ENCODE data around the gene VSNL1. TPM values are rescaled to one million over a fixed set of nuclear protein-coding genes. Genes with fewer than 3 reads are reported as not detected.

VSNL1 gene
- total RNA-seq, 1 experiment from 2014 or later: 9.9 TPM

DNA sequence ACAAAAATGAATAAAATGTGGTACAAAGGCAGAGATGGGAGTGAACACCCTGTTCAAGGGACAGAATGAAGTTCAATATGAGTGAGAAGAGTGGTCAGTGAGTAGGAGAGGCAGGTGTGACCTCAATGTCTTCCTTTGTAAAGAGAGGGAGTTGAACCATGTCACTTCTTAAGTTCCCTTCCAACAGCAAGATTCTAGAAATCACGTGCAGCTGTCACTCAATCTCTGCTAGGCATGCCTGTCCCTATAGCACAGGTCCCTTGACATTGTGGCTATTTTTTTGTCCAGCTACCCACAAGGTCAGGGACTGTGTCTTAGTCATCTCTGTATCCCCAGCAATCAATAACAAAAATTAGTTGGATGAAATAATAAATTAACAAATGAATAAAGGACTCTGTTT is 66.9 kb downstream of the VSNL1 start:
- no peak overlapping the region for H4K91ac ChIP-seq (ENCODE audit: insufficient read length, low read depth, low read length)
- H3K9ac ChIP-seq (ENCODE audit: extremely low read depth, insufficient read length, low read length): no peak overlapping the region
- H3K36me3 Mint-ChIP-seq (ENCODE audit: insufficient read depth in 1 of 3, low read depth in 3 of 3): peaks cover 5 to 15% (median 6%) of the 10 kb centered on the region in 3 experiments; a peak in 6 of 7 replicates
- no peaks in the 10 kb centered on the region for H3K23me2 ChIP-seq (ENCODE audit: insufficient read length, low read depth, low read length, poor library complexity, severe bottlenecking)
- no peak overlapping the region for H4K5ac ChIP-seq (ENCODE audit: insufficient read length, low read depth, low read length)
- H3T11ph ChIP-seq (ENCODE audit: low read length): no peak overlapping the region
- no peak overlapping the region for H3K4me3 Mint-ChIP-seq
- no peak overlapping the region for H3K56ac ChIP-seq (ENCODE audit: insufficient read length, low read depth, low read length)
- H2BK12ac ChIP-seq (ENCODE audit: insufficient read length, low read depth, low read length): no peak overlapping the region
- no peaks in the 10 kb centered on the region for H3K9me3 ChIP-seq (ENCODE audit: control insufficient read depth, low read depth, low read length)
- H3K4me2 ChIP-seq (ENCODE audit: insufficient read depth, insufficient read length, low read length): no peak overlapping the region
- no peaks in the 10 kb centered on the region for H3K79me1 ChIP-seq (ENCODE audit: insufficient read depth, low read depth, low read length, poor library complexity, severe bottlenecking)
- DNase-seq: no peak
- H2BK20ac ChIP-seq (ENCODE audit: low read depth, low read length, poor library complexity, severe bottlenecking): no peak overlapping the region
- H2BK15ac ChIP-seq (ENCODE audit: low read depth, low read length): no peak overlapping the region
- no CpG with 5 or more reads among the region's 1 CpG for WGBS (ENCODE audit: extremely low coverage, insufficient read length, low lambda C conversion rate)
- H2BK120ac ChIP-seq (ENCODE audit: low read depth, low read length, poor library complexity, severe bottlenecking): no peak overlapping the region
- no peak overlapping the region for H3K4ac ChIP-seq (ENCODE audit: low read depth, low read length)
- no peak overlapping the region for H3K14ac ChIP-seq (ENCODE audit: insufficient read depth, low read length)
- no peak overlapping the region for H4K8ac ChIP-seq (replicated peaks; ENCODE audit: insufficient read length, low read depth, low read length)
- H3K9me3 Mint-ChIP-seq: no peaks in the 10 kb centered on the region
- no peak overlapping the region for H3K18ac ChIP-seq (ENCODE audit: insufficient read length, low read depth, low read length)
- H4K20me1 ChIP-seq (ENCODE audit: control insufficient read depth, insufficient read depth, insufficient read length): no peaks in the 10 kb centered on the region
- H3K4me1 Mint-ChIP-seq: peaks cover 13 to 18% of the 10 kb centered on the region in 2 experiments
- no peak overlapping the region for H3K27ac ChIP-seq (ENCODE audit: insufficient read length, low read depth, low read length)
- H3K79me2 ChIP-seq (ENCODE audit: insufficient read depth, low read length): no peaks in the 10 kb centered on the region
- TF ChIP-seq CTCF (conservative IDR thresholded peaks at IDR 0.05): no peak
- no peak overlapping the region for H3K23ac ChIP-seq (ENCODE audit: insufficient read length, low read depth, low read length)
- H3K27ac Mint-ChIP-seq: no peak overlapping the region
- H3K27me3 ChIP-seq (ENCODE audit: insufficient read depth, low read length): no peaks in the 10 kb centered on the region
- no peak overlapping the region for H2BK5ac ChIP-seq (ENCODE audit: insufficient read length, low read length)
- no peak overlapping the region for H2AFZ ChIP-seq (ENCODE audit: low read length)
- H3K4me1 ChIP-seq (ENCODE audit: insufficient read depth, low read length): peaks cover 4% of the 10 kb centered on the region; the same call in 1 of the 2 replicates
- no peaks in the 10 kb centered on the region for H3K27me3 Mint-ChIP-seq (ENCODE audit: low read depth)
- no peak overlapping the region for H2AK5ac ChIP-seq (ENCODE audit: insufficient read length, low read length)
